ENCODE measurements around the gene CYP26C1.
A peak's percentile ranks its signal among the peaks of the same experiment; 100 is the strongest.
"Not testable (repeated sequence)": the region's sequence is repeated elsewhere in the genome, so short reads cannot be mapped to it uniquely, and the experiment has no call there.

The CYP26C1 gene

DNA sequence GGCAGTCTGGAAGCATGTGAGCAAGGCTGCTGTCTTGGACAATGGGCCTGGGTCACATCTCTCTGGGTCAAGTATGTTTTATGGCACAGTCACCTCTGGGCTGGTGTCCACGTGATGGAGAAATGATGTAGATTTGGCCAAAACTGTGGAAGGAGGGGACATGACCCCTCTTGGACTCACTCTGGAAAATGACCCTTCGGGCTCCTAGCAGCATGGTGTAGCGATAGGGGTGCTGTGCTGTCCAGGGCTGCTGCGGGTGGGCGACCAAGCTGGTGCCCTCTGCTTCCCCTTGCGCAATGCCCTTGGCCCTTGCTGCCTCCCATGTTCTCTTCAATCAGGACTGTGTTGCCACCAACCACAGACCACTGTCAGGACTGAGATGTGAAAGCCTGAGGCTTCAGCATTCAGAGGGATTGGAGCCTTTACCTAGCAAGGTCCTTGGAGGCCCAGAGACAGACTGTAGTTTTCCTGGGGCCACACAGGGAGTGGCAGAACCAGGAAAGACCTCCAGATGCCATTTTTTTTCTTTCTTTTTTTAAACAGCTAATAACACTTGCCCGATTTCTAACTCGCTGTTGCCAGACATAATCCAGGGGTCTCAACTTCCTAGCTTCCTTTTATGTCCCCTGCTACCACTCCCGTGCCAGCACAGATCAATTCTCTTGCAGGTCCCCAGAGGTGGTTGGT lies 19.2 kb downstream of the CYP26C1 start:
- DNase-seq, result no peak

DNA sequence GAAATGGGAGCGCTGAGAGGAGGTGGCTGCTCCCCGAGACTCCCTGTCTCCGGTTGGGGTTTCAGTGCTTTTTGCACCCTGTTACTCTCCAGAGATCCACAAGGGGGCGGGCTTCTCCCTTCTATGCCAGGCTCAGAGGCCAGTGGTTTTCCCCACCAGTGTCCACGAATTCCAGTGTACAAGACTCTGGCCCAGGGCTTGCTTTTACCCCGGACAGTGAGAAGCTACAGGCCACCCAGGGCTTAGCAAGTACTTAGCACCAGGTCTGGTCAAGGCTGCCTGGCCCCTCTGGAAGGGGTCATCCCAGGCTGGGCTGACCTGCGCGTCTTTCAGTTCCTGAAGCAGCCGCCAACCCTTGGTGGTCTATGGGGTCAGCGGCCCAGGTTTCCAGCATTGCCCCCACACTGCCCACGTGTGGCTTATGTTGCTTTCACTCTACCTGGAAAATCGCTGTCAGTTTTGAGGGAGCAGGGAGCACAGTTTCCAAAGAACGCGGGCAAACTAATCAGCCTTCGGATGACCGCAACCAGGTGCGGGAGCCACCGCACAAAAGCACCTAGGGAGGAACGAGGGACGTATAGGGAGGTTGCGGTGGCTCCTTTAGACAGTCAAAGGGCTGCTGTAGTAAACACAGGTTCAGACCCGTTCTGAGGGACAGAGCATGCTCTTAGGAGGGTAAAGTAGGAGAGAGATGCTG lies 19.9 kb downstream of the CYP26C1 start:
- peak; percentile 80 for DNase-seq

DNA sequence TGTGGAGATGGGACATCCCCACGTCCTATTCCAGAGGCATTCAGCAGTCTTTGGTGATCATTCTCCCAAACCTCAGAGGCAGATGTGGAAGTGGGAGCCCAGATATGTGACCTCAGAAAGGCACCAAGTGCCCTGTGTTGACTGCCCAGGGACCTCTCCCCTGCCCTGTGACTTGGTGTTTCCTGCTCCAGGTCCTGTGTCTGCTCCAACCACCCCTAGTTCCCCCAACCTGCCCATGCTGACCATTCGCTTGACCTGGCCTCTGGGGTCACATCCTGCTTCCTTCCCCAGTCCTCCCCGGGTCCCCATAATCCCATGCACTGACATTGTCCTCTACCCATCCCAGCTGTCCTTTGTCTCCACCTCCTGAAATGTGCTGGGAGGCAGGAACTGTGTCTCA lies 20.7 kb downstream of the CYP26C1 start:
- no peak for DNase-seq

DNA sequence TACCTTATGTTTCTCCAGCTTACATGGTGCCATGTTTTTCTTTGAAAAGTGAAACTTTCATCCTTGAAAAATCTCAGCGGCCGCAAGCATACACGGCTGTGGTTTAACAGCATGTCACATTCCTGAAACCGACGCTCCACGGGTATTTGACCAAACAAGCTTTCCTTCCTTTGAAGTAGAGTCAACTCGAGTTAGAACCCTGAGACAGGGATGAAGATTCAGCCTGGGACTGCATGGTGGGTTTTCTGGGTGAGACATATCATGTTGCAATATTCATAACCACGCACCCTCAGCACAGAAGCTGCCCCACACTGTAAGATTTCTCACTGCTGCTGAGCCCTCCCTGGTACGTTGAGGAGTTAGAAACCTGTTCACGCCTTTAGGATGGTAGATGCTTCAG lies 21.2 kb downstream of the CYP26C1 start:
- no peak for DNase-seq

DNA sequence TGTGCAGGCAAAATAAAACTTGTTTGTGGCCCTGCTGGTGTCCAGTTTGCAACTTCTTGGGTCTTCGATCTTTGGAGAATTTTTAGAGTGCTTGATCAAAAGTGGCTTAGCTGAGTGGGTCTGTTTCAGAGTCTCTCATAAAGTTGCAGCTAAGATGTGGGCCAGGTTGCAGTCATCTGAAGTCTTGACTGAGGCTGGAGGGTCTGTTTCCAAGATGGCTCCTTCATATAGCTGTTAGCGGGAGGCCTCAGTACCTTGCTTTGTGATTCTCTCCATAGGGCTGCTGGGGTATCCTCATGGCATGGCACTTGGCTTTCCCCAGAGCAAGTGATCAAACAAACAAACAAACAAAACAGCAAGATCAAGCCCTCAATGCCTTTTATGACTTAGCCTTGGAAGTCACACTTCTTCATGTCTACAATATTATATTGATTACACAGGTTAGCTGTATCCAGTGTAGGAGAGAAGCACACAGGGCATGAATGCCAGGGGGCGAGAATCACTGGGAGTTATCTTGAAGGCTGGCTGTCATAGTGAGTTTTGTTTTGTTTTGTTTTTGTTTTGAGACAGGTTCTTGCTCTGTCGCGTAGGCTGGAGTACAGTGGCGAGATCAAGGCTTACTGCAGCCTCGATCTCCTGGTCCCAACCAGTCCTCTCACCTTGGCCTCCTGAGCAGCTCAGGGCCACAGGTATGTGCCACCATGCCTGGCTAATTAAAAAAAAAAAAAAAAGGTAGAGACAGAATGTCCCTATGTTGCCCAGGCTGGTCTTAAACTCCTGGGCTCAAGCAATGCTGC lies 23.3 kb downstream of the CYP26C1 start:
- DNase-seq, result no peak

DNA sequence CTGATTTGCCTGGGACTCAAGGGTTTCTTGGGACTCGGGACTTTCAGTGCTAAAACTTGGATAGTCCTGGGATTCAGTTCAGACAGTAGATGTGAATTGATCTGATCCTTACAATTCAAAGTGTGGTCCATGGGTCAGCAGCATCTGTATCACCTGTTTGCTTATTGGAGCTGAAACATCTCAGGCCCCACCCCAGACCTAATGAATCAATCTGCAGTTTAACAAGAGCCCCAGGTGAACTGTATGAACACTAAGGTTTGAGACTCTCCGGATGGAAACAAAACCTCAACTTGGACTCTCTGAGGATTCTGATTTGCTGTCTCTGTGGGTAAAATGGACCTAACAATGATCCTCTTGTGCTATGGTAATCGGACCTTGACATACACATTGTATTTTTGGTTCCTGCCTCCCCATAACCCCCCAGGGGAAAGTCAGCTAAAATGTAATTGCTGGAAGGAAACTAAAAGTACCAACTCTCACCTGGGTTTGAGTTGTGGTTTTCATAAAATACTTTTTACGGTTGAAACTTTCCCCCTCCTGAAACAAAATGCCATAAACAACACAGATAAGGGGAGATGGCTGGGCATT lies 24.8 kb downstream of the CYP26C1 start:
- DNase-seq, result no peak

DNA sequence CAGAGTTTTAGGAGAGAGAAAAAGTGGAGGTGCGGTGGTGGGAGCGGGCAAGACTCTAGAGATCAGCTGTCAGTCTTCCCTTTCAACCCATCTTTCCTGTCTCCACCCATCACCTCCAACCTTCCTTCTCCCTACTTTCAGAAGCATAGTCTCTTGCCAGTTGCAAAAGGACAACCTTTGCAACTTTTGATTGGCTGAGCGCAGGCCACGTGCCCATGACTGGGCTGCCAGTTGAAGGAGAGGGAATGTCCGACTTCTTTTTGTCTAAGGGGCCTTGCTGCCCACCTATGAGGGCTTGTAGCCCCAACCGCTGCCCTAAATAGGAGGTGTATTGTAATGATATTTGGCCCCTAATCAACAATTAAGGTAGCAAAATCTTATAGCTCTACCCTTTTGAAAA lies 25.7 kb downstream of the CYP26C1 start:
- DNase-seq, result no peak

DNA sequence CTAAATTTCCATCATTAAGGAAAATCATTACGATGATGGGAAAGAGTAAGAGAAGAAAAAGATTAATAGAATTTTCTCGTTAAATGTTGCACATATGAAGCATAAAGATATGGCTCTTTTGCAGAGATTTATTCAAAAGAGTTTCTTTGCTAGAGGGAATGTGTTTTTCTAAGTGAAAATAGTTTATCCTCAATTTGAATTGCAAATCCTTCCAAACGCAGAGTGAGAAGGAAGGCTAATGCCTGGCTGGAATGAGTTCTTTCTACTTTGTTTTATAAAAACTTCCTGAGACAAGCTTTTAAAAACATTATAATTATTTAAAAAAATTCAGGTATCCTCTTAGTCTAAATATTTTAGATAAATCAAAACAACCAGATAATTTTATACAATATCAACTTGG lies 27.2 kb downstream of the CYP26C1 start:
- DNase-seq, result no peak

DNA sequence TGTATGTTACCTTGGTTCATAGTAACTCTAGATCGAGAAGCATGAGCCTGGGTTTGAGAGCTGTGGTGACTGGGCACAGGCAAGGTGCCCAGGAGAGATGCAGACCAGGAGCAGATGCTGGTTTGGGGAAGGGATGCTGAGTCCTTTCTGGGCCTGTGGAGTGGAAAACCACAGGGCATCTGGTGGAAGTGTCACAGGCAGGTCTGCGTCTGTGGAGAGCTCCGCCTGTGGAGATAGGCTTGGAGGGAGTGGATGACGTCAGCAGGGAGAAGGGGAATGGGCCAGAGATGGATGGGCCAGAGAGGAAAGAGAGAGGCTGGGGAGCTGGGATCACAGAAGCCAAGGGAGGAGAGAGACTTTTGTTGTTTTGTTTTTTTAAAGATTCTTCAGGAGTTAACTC lies 27.9 kb downstream of the CYP26C1 start:
- no peak for DNase-seq

DNA sequence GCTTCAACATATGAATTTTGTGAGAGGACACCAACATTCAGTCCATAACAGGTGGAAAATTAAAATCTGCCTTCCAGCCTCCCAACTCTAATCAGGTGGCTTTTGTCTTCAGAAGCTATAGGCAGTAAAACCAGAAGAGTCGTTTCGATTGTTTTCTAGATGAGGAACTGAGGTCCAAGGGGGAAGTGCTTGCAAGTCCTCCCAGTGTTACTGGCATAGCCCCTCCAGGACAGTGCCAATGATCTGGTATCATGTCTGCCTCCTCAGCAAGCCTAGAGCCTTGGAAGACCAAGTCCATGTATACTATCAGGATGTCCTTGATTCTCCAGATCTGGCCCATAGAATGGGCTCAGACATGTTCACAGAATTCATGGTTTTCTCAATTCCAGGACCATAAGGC lies 30.0 kb downstream of the CYP26C1 start:
- no peak for DNase-seq

- no peak for DNase-seq
Measured at GRCh38 chr10:93091960-93092359, 31.4 kb downstream of the CYP26C1 start.

- DNase-seq, result no peak
Measured at GRCh38 chr10:93095225-93095624, 34.6 kb downstream of the CYP26C1 start.

- DNase-seq, result no peak
Measured at GRCh38 chr10:93096901-93097300, 36.3 kb downstream of the CYP26C1 start.

GRCh38 chr10:93097386-93097785 lies 36.8 kb downstream of the CYP26C1 start:
- DNase-seq, result no peak

- DNase-seq, result no peak
Measured at GRCh38 chr10:93098816-93099215, 38.2 kb downstream of the CYP26C1 start.

- DNase-seq, result no peak
Measured at GRCh38 chr10:93099670-93100069, 39.1 kb downstream of the CYP26C1 start.

DNA sequence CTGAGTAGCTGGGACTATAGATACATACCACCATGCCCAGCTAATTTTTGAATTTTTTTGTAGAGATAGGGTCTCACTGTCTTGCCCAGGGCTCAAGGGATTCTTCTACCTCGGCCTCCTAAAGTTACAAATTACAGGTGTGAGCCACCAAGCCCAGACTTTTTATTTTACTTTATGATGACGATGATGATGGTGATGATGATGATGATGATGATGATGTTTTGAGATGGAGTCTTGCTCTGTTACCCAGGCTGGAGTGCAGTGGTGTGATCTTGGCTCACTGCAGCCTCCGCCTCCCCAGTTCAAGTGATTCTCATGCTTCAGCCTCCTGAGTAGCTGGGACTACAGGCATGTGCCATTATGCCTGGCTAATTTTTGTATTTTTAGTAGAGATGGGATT lies 40.5 kb downstream of the CYP26C1 start:
- not testable (repeated sequence) for DNase-seq

- no peak for DNase-seq
Measured at GRCh38 chr10:93103953-93104352, 43.4 kb downstream of the CYP26C1 start.

- no peak for DNase-seq
Measured at GRCh38 chr10:93106631-93107072, 46.1 kb downstream of the CYP26C1 start.

DNA sequence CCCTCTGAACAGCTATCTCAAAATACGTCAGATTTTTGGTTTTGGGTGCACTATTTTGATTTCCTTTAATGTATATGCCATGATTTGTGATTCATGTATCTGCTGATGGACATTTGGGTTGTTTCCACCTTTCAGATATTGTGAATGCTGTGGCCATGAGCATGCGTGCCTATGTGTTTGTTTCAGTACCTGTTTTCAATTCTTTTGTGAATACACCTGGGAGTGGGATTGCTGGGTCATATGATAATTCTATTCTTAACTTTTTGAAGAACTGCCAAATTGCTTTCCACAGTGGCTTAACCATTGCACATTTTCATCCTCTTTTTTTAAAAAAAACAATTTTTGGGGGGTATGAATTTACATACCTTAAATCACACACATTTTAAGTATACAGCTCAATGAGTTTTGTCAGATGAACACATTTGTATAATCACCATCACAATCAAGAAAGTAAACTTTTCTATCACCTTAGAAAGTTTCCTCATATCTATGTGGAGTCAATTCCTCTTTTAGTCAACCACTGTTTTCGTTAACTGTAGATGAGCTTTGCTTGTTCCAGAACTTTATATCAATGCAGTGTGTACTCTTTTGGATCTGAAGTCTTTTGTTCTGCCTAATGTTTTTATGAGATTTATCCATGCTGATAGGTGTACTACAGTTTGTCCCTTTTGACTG lies 50.0 kb downstream of the CYP26C1 start:
- no peak for DNase-seq

- no peak for DNase-seq
Measured at GRCh38 chr10:93113042-93113441, 52.4 kb downstream of the CYP26C1 start.

GRCh38 chr10:93115661-93116383 lies 55.2 kb downstream of the CYP26C1 start:
- peak; percentile 83 for DNase-seq
